Activated T-helper 2 cell treated with anti-CD3 and anti-CD28 coated beads, Interferon-gamma antibody, Interleukin-2, Interleukin-4, amounts not matched to agents 10 μg/mL and 5 μg/mL and 100 μg/mL, durations not matched to agents 14 hours and 24 hours and 36 hours (primary cell): ENCODE data around the gene KIF18B. TPM values are rescaled to one million over a fixed set of nuclear protein-coding genes. Genes with fewer than 3 reads are reported as not detected.

Experiments used
- DNase-seq: peaks from one replicate; pipeline ENCODE4 v3.0.0; 2021; ENCODE audit warnings: low spot score
- H3K27ac Mint-ChIP-seq: one replicate; pipeline ENCODE4 v1.8.0; 2021; ENCODE audit warnings: mixed read lengths
- H3K27me3 Mint-ChIP-seq: one replicate; pipeline ENCODE4 v1.8.0; 2021; ENCODE audit warnings: low read depth, mixed read lengths
- H3K36me3 Mint-ChIP-seq: one replicate; pipeline ENCODE4 v1.8.0; 2021; ENCODE audit warnings: low read depth, mixed read lengths
- H3K4me1 Mint-ChIP-seq: one replicate; pipeline ENCODE4 v1.8.0; 2021; ENCODE audit warnings: low read depth, mixed read lengths
- H3K4me3 Mint-ChIP-seq: one replicate; pipeline ENCODE4 v1.8.0; 2021; ENCODE audit warnings: low read depth, mild to moderate bottlenecking, moderate library complexity, mixed read lengths
- H3K9me3 Mint-ChIP-seq: one replicate; pipeline ENCODE4 v1.8.0; 2021; ENCODE audit warnings: mixed read lengths
- intact Hi-C: fragments of 100-400 bp; cut with micrococcal nuclease; formaldehyde crosslinking; loops from one replicate; pipeline ENCODE4 v1.15.1; 2023
- total RNA-seq: library from RNA; stranded (reverse); gene quantifications from 2 replicates; pipeline ENCODE4 v1.2.3, GENCODE V29; 2022

Gene KIF18B
- total RNA-seq, 1 donor from 2014 or later: 46.7 TPM

GRCh38 chr17:44877121-44877520 is 70.5 kb downstream of the KIF18B start:
- no peaks in the 10 kb centered on the region for H3K4me1 Mint-ChIP-seq
- no peak overlapping the region for H3K27ac Mint-ChIP-seq
- intact Hi-C loops: no loop called here
- no peaks in the 10 kb centered on the region for H3K9me3 Mint-ChIP-seq
- DNase-seq: no peak
- H3K27me3 Mint-ChIP-seq: no peaks in the 10 kb centered on the region
- H3K4me3 Mint-ChIP-seq: no peak overlapping the region
- peaks cover 69% of the 10 kb centered on the region for H3K36me3 Mint-ChIP-seq

GRCh38 chr17:44875761-44876160 is 71.8 kb downstream of the KIF18B start:
- Mint-ChIP-seq H3K9me3 (no peaks in the 10 kb centered on the region), H3K36me3 (peaks cover 66% of the 10 kb centered on the region), H3K4me3 (no peak overlapping the region), H3K27me3 (no peaks in the 10 kb centered on the region), H3K4me1 (no peaks in the 10 kb centered on the region), H3K27ac (no peak overlapping the region)
- DNase-seq: no peak
- intact Hi-C loops: no loop called here

Other genes starting within 250 kb of the KIF18B start
- gene DBF4B, start 239.1 kb downstream of the KIF18B start, total RNA-seq: 22.8 and 24.4 TPM in 2 replicates
- 0.09 and 0.14 TPM in 2 replicates for gene ADAM11, start 188.8 kb downstream of the KIF18B start, total RNA-seq
- gene GJC1, start 117.5 kb downstream of the KIF18B start, total RNA-seq: 8.2 and 9.4 TPM in 2 replicates
- not detected in 2 replicates for gene HIGD1B, start 99.9 kb downstream of the KIF18B start, total RNA-seq
- gene EFTUD2, start 48.3 kb downstream of the KIF18B start, total RNA-seq: 194 and 215 TPM in 2 replicates
- gene GFAP, start 32.3 kb downstream of the KIF18B start, total RNA-seq: 0.34 TPM in 1 of 2 replicates, not detected in the other
- gene C1QL1, start 20.5 kb upstream of the KIF18B start, total RNA-seq: 0.41 and 0.48 TPM in 2 replicates
- gene DCAKD, start 103.9 kb upstream of the KIF18B start, total RNA-seq: 30.0 and 31.0 TPM in 2 replicates
- gene NMT1, start 113.5 kb upstream of the KIF18B start, total RNA-seq: 165 and 173 TPM in 2 replicates
- 4.0 and 4.4 TPM in 2 replicates for gene PLCD3, start 184.7 kb upstream of the KIF18B start, total RNA-seq
- 12.8 and 15.9 TPM in 2 replicates for gene ACBD4, start 187.9 kb upstream of the KIF18B start, total RNA-seq
- 46.4 and 48.1 TPM in 2 replicates for gene HEXIM1, start 200.7 kb upstream of the KIF18B start, total RNA-seq
- 7.5 and 7.8 TPM in 2 replicates for gene HEXIM2, start 214.1 kb upstream of the KIF18B start, total RNA-seq